Osteoblast (primary cell): ENCODE measurements around the gene GCM1. TPM values are rescaled to one million over a fixed set of nuclear protein-coding genes. Genes with fewer than 3 reads are reported as not detected.

ENCODE experiments used
- DNase-seq: peaks from one replicate; pipeline ENCODE4 v3.0.0; 2011; ENCODE audit warnings: low spot score, mixed read lengths; ENCODE audit not compliant: insufficient read length; ENCODE audit errors: missing footprints
- H2AFZ ChIP-seq: 2 replicates; pipeline ENCODE4 v1.6.0; 2011; ENCODE audit warnings: mild to moderate bottlenecking, low read length
- H3K27ac ChIP-seq: 2 replicates; pipeline ENCODE4 v1.5.1; 2011; ENCODE audit warnings: mild to moderate bottlenecking, low read depth, low read length, moderate library complexity
- H3K27me3 ChIP-seq: 2 replicates; pipeline ENCODE4 v1.6.0; 2012; ENCODE audit warnings: mild to moderate bottlenecking, control low read depth, inconsistent platforms, low read length, moderate library complexity; ENCODE audit not compliant: insufficient read depth
- H3K36me3 ChIP-seq: 2 replicates; pipeline ENCODE4 v1.5.1; 2011; ENCODE audit warnings: mild to moderate bottlenecking, low read length, control low read depth, moderate library complexity; ENCODE audit not compliant: insufficient read depth
- H3K4me1 ChIP-seq: 2 replicates; pipeline ENCODE4 v1.5.1; 2011; ENCODE audit warnings: mild to moderate bottlenecking, low read length, control low read depth, moderate library complexity; ENCODE audit not compliant: insufficient read depth
- H3K4me2 ChIP-seq: 2 replicates; pipeline ENCODE4 v1.6.0; 2011; ENCODE audit warnings: mild to moderate bottlenecking, low read length; ENCODE audit not compliant: insufficient read depth
- H3K4me3 ChIP-seq: fragments of 200-600 bp; sonication (generic); 3 replicates; pipeline ENCODE4 v1.5.1; 2012; ENCODE audit warnings: mild to moderate bottlenecking, low read length, inconsistent platforms; ENCODE audit not compliant: insufficient read depth
- H3K79me2 ChIP-seq: 2 replicates; pipeline ENCODE4 v1.6.0; 2012; ENCODE audit warnings: mild to moderate bottlenecking, low read length, control low read depth, inconsistent platforms; ENCODE audit not compliant: insufficient read depth
- H3K9me3 ChIP-seq: 2 replicates; pipeline ENCODE4 v1.5.1; 2011; ENCODE audit warnings: low read depth, low read length, control low read depth
- H4K20me1 ChIP-seq: 2 replicates; pipeline ENCODE4 v1.6.0; 2012; ENCODE audit warnings: mild to moderate bottlenecking, low read length, control low read depth; ENCODE audit not compliant: insufficient read depth
- total RNA-seq: library from RNA; depleted of rRNA; stranded (reverse); fragments of >200 nt; gene quantifications from 2 replicates; pipeline ENCODE4 v1.2.3, GENCODE V29; 2012
- TF ChIP-seq, protein P1 (sequence below): IDR thresholded peaks from 2 replicates; pipeline ENCODE4 v1.5.1; 2011; ENCODE audit warnings: mild to moderate bottlenecking, low read depth, low read length, moderate library complexity; ENCODE audit errors: extremely low read depth

The GCM1 gene
- total RNA-seq, 1 donor: not detected

DNA sequence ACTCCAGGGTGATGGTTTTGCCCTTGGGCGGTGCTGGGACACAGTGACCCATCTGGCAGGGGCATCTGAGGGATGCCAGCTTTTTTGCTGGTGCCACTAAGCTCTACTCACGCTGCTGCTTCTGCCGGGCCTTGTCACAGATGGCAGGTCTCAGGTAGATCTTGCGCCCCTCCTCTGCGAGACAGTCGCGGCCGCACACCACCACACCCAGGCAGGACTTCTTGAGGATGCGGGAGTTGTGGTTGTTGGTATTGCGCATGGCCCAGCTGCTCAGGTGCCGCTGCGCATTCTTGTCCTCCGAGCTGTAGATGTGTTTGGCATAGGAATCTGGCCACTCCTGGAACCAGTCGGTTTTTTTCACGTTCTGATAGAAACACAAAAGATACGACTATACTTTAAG, 14.7 kb downstream of the GCM1 start:
- H3K27ac ChIP-seq: no peak overlapping the region
- H2AFZ ChIP-seq: no peak overlapping the region
- H3K9me3 ChIP-seq: no peaks in the 10 kb centered on the region
- no peak overlapping the region for H3K4me3 ChIP-seq
- H3K4me2 ChIP-seq: no peak overlapping the region
- H3K4me1 ChIP-seq: no peaks in the 10 kb centered on the region
- H3K79me2 ChIP-seq: no peaks in the 10 kb centered on the region
- no peak for DNase-seq
- H3K27me3 ChIP-seq: peaks cover 16% of the 10 kb centered on the region
- TF ChIP-seq, protein P1, sequence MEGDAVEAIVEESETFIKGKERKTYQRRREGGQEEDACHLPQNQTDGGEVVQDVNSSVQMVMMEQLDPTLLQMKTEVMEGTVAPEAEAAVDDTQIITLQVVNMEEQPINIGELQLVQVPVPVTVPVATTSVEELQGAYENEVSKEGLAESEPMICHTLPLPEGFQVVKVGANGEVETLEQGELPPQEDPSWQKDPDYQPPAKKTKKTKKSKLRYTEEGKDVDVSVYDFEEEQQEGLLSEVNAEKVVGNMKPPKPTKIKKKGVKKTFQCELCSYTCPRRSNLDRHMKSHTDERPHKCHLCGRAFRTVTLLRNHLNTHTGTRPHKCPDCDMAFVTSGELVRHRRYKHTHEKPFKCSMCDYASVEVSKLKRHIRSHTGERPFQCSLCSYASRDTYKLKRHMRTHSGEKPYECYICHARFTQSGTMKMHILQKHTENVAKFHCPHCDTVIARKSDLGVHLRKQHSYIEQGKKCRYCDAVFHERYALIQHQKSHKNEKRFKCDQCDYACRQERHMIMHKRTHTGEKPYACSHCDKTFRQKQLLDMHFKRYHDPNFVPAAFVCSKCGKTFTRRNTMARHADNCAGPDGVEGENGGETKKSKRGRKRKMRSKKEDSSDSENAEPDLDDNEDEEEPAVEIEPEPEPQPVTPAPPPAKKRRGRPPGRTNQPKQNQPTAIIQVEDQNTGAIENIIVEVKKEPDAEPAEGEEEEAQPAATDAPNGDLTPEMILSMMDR: no peak
- H3K36me3 ChIP-seq: no peaks in the 10 kb centered on the region
- no peaks in the 10 kb centered on the region for H4K20me1 ChIP-seq

DNA sequence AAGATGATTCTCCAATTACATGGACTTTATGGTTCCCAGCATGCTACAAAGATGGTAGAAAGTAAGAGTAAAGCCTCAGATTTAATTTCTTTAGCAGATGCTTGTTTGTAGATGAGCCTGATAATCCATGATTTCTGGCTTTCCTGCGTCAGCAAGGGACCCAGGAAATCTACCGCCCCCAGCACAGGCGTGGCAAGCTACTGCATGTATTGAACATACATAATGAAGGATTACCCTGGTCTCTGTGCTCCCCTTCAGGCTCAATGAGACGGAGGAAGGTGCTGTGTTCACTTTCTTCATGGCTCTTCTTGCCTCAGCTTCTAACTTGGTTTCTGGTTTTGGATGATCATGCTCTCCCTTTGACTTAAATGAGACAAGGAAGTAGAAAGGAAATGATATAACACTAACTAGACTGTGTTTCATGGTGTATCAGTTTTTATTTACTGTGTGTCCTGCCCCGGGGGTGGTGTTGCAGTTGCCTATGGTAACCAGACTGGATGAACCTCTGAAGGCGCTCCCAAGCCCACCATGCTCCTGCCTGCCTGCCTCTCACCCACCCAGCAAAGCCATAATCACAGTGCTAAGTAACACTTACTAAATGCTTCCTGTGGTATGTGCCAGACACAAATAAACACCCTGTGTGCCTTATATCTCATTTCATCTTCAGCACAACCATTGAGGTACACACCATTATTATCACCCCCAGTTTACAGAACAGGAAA, 17.9 kb downstream of the GCM1 start:
- TF ChIP-seq, protein P1: no peak
- Histone ChIP-seq H3K27me3 (peaks cover 32% of the 10 kb centered on the region), H4K20me1 (no peaks in the 10 kb centered on the region), H3K27ac (no peak overlapping the region), H3K9me3 (no peaks in the 10 kb centered on the region), H3K79me2 (no peaks in the 10 kb centered on the region), H3K4me3 (no peak overlapping the region), H3K4me1 (no peaks in the 10 kb centered on the region), H2AFZ (no peak overlapping the region), H3K4me2 (no peak overlapping the region), H3K36me3 (no peaks in the 10 kb centered on the region)
- no peak for DNase-seq

- Histone ChIP-seq H3K79me2 (no peaks in the 10 kb centered on the region), H3K36me3 (no peaks in the 10 kb centered on the region)
- DNase-seq: no peak
Observed at GRCh38 chr6:53128842-53129241, 19.8 kb downstream of the GCM1 start.

DNA sequence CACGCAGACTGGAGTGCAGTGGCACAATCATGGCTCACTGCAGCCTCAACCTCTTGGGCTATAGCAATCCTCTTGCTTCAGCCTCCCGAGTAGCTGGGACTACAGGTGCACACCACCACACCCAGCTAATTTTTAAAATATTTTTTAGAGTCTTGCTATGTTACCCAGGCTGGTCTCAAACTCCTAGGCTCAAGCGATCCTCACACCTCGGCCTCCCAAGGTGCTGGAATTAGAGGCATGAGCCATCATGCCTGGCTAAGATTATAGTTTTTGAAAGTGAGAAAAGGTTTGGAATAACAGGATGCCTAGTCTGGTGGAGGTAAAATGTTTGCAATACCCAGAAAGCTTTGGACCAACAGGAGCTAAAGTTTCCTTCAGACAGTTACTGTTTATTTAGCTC, 23.4 kb downstream of the GCM1 start:
- H3K4me3 ChIP-seq: no peak overlapping the region
- no peak overlapping the region for H3K27ac ChIP-seq
- H3K79me2 ChIP-seq: no peaks in the 10 kb centered on the region
- H2AFZ ChIP-seq: no peak overlapping the region
- H3K36me3 ChIP-seq: no peaks in the 10 kb centered on the region
- H4K20me1 ChIP-seq: no peaks in the 10 kb centered on the region
- H3K4me1 ChIP-seq: peaks cover under 1% of the 10 kb centered on the region
- no peak overlapping the region for H3K4me2 ChIP-seq
- DNase-seq: no peak
- no peaks in the 10 kb centered on the region for H3K9me3 ChIP-seq
- TF ChIP-seq, protein P1: no peak
- peaks cover 32% of the 10 kb centered on the region for H3K27me3 ChIP-seq

More at GRCh38 chr6:53128842-53129241, 19.8 kb downstream of the GCM1 start:
- Histone ChIP-seq H3K27ac (no peak overlapping the region), H3K9me3 (no peaks in the 10 kb centered on the region), H4K20me1 (no peaks in the 10 kb centered on the region), H3K4me2 (peak overlapping the region; percentile 13), H3K4me3 (no peak overlapping the region), H2AFZ (no peak overlapping the region), H3K4me1 (no peaks in the 10 kb centered on the region), H3K27me3 (peaks cover 36% of the 10 kb centered on the region)
- TF ChIP-seq, protein P1: no peak
